ENCODE measurements around the gene ANO7. TPM values are rescaled to one million over a fixed set of nuclear protein-coding genes. Genes with fewer than 3 reads are reported as not detected.

Gene ANO7
- total RNA-seq, 4 donors from 2014 or later = 1.1 to 1.4 (median 1.2) TPM

GRCh38 chr2:241153616-241154015 lies 34.9 kb upstream of the ANO7 start:
- no peak for TF ChIP-seq EP300 (IDR thresholded peaks at IDR 0.05)
- TF ChIP-seq POLR2A (IDR thresholded peaks at IDR 0.05) = no peak
- TF ChIP-seq, protein P1, sequence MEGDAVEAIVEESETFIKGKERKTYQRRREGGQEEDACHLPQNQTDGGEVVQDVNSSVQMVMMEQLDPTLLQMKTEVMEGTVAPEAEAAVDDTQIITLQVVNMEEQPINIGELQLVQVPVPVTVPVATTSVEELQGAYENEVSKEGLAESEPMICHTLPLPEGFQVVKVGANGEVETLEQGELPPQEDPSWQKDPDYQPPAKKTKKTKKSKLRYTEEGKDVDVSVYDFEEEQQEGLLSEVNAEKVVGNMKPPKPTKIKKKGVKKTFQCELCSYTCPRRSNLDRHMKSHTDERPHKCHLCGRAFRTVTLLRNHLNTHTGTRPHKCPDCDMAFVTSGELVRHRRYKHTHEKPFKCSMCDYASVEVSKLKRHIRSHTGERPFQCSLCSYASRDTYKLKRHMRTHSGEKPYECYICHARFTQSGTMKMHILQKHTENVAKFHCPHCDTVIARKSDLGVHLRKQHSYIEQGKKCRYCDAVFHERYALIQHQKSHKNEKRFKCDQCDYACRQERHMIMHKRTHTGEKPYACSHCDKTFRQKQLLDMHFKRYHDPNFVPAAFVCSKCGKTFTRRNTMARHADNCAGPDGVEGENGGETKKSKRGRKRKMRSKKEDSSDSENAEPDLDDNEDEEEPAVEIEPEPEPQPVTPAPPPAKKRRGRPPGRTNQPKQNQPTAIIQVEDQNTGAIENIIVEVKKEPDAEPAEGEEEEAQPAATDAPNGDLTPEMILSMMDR (IDR thresholded peaks at IDR 0.05) = no peak
- TF ChIP-seq POLR2AphosphoS5 (IDR thresholded peaks at IDR 0.05) = no peak
- no peak overlapping the region for H3K27ac ChIP-seq
- H3K4me3 ChIP-seq = no peak overlapping the region
- H3K4me1 ChIP-seq = peaks cover 27% of the 10 kb centered on the region
- 74% methylated on average over 4 of the region's 7 CpGs for WGBS
- H3K27me3 ChIP-seq = no peaks in the 10 kb centered on the region
- no peak for DNase-seq (ENCODE audit: low spot score in 2 of 2)
- no peaks in the 10 kb centered on the region for H3K9me3 ChIP-seq
- peaks cover 35% of the 10 kb centered on the region for H3K36me3 ChIP-seq

GRCh38 chr2:241154915-241155314 lies 33.6 kb upstream of the ANO7 start:
- Histone ChIP-seq H3K4me3 (no peak overlapping the region), H3K36me3 (peaks cover 48% of the 10 kb centered on the region), H3K4me1 (peaks cover 18% of the 10 kb centered on the region), H3K27me3 (no peaks in the 10 kb centered on the region), H3K9me3 (no peaks in the 10 kb centered on the region), H3K27ac (no peak overlapping the region)
- 89% methylated on average over 4 of the region's 4 CpGs for WGBS
- TF ChIP-seq POLR2AphosphoS5 (IDR thresholded peaks at IDR 0.05) (no peak), EP300 (IDR thresholded peaks at IDR 0.05) (no peak), POLR2A (IDR thresholded peaks at IDR 0.05) (no peak)
- TF ChIP-seq, protein P1 (IDR thresholded peaks at IDR 0.05) = no peak
- DNase-seq (ENCODE audit: low spot score in 2 of 2) = no peak

- Histone ChIP-seq H3K9me3 (no peaks in the 10 kb centered on the region), H3K4me1 (peaks cover 14% of the 10 kb centered on the region), H3K27ac (no peak overlapping the region), H3K27me3 (no peaks in the 10 kb centered on the region), H3K36me3 (peaks cover 53% of the 10 kb centered on the region), H3K4me3 (no peak overlapping the region)
- 50% methylated on average over 1 of the region's 1 CpG for WGBS
- DNase-seq (ENCODE audit: low spot score in 2 of 2) = no peak
- TF ChIP-seq, protein P1 (IDR thresholded peaks at IDR 0.05) = no peak
- TF ChIP-seq EP300 (IDR thresholded peaks at IDR 0.05) = no peak
- no peak for TF ChIP-seq POLR2AphosphoS5 (IDR thresholded peaks at IDR 0.05)
- TF ChIP-seq POLR2A (IDR thresholded peaks at IDR 0.05) = no peak
Observed at GRCh38 chr2:241155936-241156335, 32.5 kb upstream of the ANO7 start.

DNA sequence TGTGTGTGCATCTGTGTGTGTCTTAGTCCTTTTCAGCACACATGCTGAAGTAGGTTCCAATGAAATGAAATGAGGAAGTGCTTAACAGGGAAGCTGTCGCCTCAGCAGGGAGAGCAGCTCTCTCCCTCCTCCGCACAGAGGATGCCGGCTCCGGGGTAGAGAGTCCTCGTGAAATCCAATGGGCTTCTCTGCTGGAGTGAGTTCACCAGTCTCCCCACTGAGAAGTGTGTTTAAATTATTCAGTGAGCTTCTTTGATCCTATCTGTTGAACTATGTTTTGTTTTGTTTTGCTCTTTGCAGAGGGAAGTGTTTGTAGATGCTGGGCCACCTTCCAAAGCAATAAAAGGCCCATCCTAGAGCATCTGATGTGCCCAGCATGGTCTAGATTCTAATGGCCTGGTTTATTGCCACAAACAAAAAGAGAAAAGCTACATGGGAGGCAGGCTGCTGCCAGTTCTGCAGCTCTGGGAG lies 31.5 kb upstream of the ANO7 start:
- H3K36me3 ChIP-seq = peaks cover 57% of the 10 kb centered on the region

DNA sequence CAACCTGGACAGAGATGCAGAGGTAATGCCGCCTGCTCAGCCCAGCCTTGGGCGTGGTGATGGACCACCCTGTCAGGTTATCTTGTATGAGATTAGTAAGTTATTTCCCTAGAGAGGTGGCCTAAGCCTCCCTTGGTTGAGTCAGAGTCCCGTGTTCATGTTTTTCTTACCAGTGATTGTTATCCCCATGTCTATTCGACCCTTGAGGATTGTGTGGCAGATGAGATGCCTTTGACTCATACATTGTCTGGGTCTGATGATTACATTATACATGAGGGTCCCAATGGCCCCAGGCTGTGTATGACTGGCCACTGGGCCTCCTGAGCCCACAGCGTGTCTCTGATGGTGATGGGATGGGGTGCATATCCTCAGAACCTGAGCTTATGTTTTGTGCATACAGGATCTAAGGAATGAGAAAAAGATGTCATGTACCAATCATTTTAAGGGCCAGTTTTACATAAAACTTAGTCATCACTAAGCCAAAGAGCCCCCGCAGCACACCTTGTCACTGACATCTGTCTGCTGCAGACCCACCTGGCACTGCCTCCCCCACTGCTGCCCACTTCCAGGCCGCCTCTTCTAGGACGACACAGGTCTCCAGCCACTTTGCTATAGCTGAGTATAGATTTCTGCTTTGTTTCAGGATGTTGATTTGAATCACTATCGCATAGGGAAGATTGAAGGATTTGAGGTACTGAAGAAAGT lies 30.5 kb upstream of the ANO7 start:
- Histone ChIP-seq H3K4me1 (peaks cover 12% of the 10 kb centered on the region), H3K27ac (no peak overlapping the region), H3K9me3 (no peaks in the 10 kb centered on the region), H3K4me3 (no peak overlapping the region), H3K36me3 (peaks cover 61% of the 10 kb centered on the region), H3K27me3 (no peaks in the 10 kb centered on the region)
- no peak for DNase-seq (ENCODE audit: low spot score in 2 of 2)
- 95% methylated on average over 9 of the region's 9 CpGs for WGBS
- TF ChIP-seq, protein P1 (IDR thresholded peaks at IDR 0.05) = no peak
- TF ChIP-seq POLR2A (IDR thresholded peaks at IDR 0.05) (no peak), POLR2AphosphoS5 (IDR thresholded peaks at IDR 0.05) (no peak), EP300 (IDR thresholded peaks at IDR 0.05) (no peak)

More for the DNA sequence above, 31.5 kb upstream of the ANO7 start:
- WGBS = 57% methylated on average over 5 of the region's 5 CpGs
- Histone ChIP-seq H3K4me1 (peaks cover 8% of the 10 kb centered on the region), H3K4me3 (no peak overlapping the region), H3K27me3 (no peaks in the 10 kb centered on the region), H3K9me3 (no peaks in the 10 kb centered on the region), H3K27ac (no peak overlapping the region)
- DNase-seq (ENCODE audit: low spot score in 2 of 2) = no peak
- TF ChIP-seq POLR2A (IDR thresholded peaks at IDR 0.05) (no peak), POLR2AphosphoS5 (IDR thresholded peaks at IDR 0.05) (no peak), EP300 (IDR thresholded peaks at IDR 0.05) (no peak)
- TF ChIP-seq, protein P1 (IDR thresholded peaks at IDR 0.05) = no peak

Measured in suprapubic skin (tissue), 4 donors.